HG02852 (cell line): Measurements from ENCODE around the gene GBA2.

Experiments
- ATAC-seq: cut with Tn5 transposase; IDR thresholded peaks from one replicate; pipeline ENCODE4 v1.9.1; 2021; ENCODE audit warnings: mild to moderate bottlenecking, moderate library complexity; ENCODE audit not compliant: unreplicated experiment

GBA2 gene

GRCh38 chr9:35741740-35742139, 7.3 kb downstream of the GBA2 start:
- ATAC-seq, result no peak

- ATAC-seq, result no peak
These were observed 8.8 kb downstream of the GBA2 start for GRCh38 chr9:35740243-35740642.

- no peak for ATAC-seq
These were observed 10.1 kb downstream of the GBA2 start for GRCh38 chr9:35738924-35739323.

GRCh38 chr9:35738186-35738585, 10.8 kb downstream of the GBA2 start:
- ATAC-seq, result no peak

- no peak for ATAC-seq
These were observed 11.9 kb downstream of the GBA2 start for GRCh38 chr9:35737143-35737542.

- no peak for ATAC-seq
These were observed 12.8 kb downstream of the GBA2 start for GRCh38 chr9:35736201-35736633.

- ATAC-seq, result no peak
These were observed 14.9 kb downstream of the GBA2 start for GRCh38 chr9:35734096-35734495.

- ATAC-seq, result peak; percentile 2
These were observed 16.1 kb downstream of the GBA2 start for GRCh38 chr9:35732800-35733541.

GRCh38 chr9:35732185-35732799, 16.7 kb downstream of the GBA2 start, which contains the start of the genes CREB3 and TLN1:
Gene CREB3 (plus strand): TSS chr9:35732666. CDS start chr9:35732773, 107 bp downstream.
Gene TLN1 (minus strand): TSS chr9:35732195. CDS start chr9:35725694, 6,501 bp downstream.
- ATAC-seq, result peak; percentile 75

- ATAC-seq, result no peak
These were observed 17.4 kb downstream of the GBA2 start for GRCh38 chr9:35731415-35732184.

- no peak for ATAC-seq
These were observed 18.6 kb downstream of the GBA2 start for GRCh38 chr9:35730486-35730854.

- no peak for ATAC-seq
These were observed 19.1 kb downstream of the GBA2 start for GRCh38 chr9:35729700-35730485.

- ATAC-seq, result no peak
These were observed 19.9 kb downstream of the GBA2 start for GRCh38 chr9:35729101-35729500.

- no peak for ATAC-seq
These were observed 20.7 kb downstream of the GBA2 start for GRCh38 chr9:35728041-35728971.

- no peak for ATAC-seq
These were observed 21.4 kb downstream of the GBA2 start for GRCh38 chr9:35727676-35728040.

- no peak for ATAC-seq
These were observed 22.1 kb downstream of the GBA2 start for GRCh38 chr9:35726931-35727330.

GRCh38 chr9:35725362-35725761, 23.7 kb downstream of the GBA2 start:
- ATAC-seq, result no peak

GRCh38 chr9:35723908-35724307, 25.1 kb downstream of the GBA2 start:
- ATAC-seq, result no peak

- ATAC-seq, result no peak
These were observed 25.6 kb downstream of the GBA2 start for GRCh38 chr9:35723426-35723825.

- ATAC-seq, result no peak
These were observed 29.5 kb downstream of the GBA2 start for GRCh38 chr9:35719546-35719945.
